HEK293 (cell line): ENCODE results near the gene CCM2.

Source experiments
- CTCF ChIA-PET: fragments of 350-600 bp; formaldehyde crosslinking; extraction: SDS; loops from one replicate; lab custom pipeline; 2021; ENCODE audit warnings: antibody characterized with exemption; lab: Yijun Ruan, JAX
- POLR2A ChIA-PET: fragments of 300-600 bp; formaldehyde crosslinking; extraction: SDS; loops from one replicate; lab custom pipeline; 2020; ENCODE audit warnings: antibody characterized with exemption, inconsistent platforms; lab: Yijun Ruan, JAX
- H3K27ac ChIP-seq: fragments of 200-500 bp; sonication (Bioruptor generic); 2 replicates; pipeline ENCODE4 v1.5.1; 2014; ENCODE audit warnings: low read depth, low read length, control low read depth, inconsistent platforms; ENCODE audit errors: extremely low read depth
- H3K36me3 ChIP-seq, 2 experiments: fragments of 200-500 bp in 1 of 2; sonication (Bioruptor generic) in 1 of 2; 1 replicate in 1 of 2; 2 replicates in 1 of 2; pipeline ENCODE4 v1.5.1; 2014 to 2017; ENCODE audit warnings: inconsistent platforms in 2 of 2, low read length in 2 of 2; ENCODE audit not compliant: control insufficient read depth in 2 of 2, insufficient read depth in 1 of 2
- H3K4me1 ChIP-seq: fragments of 200-500 bp; sonication (Bioruptor generic); 2 replicates; pipeline ENCODE4 v1.5.1; 2014; ENCODE audit warnings: mild to moderate bottlenecking, low read length, inconsistent platforms; ENCODE audit not compliant: control insufficient read depth, insufficient read depth
- H3K4me3 ChIP-seq: 2 replicates; pipeline ENCODE4 v1.5.1; 2011; ENCODE audit warnings: low read depth, mild to moderate bottlenecking, control low read depth, low read length, moderate library complexity
- H3K9me3 ChIP-seq: fragments of 200-500 bp; sonication (Bioruptor generic); 2 replicates; pipeline ENCODE4 v1.5.1; 2014; ENCODE audit warnings: low read depth, low read length, inconsistent platforms; ENCODE audit not compliant: control insufficient read depth, insufficient read depth
- MYNN ChIP-seq: fragments of 450-650 bp; formaldehyde crosslinking; IDR thresholded peaks from 2 replicates; pipeline ENCODE4 v1.5.1; 2016; ENCODE audit warnings: missing biosample characterization, missing genetic modification characterization, borderline replicate concordance
- ZNF175 ChIP-seq: fragments of 450-650 bp; formaldehyde crosslinking; IDR thresholded peaks from 2 replicates; pipeline ENCODE4 v1.5.1; 2016; ENCODE audit warnings: missing biosample characterization, missing genetic modification characterization
- ZNF223 ChIP-seq: fragments of 450-650 bp; formaldehyde crosslinking; IDR thresholded peaks from 2 replicates; pipeline ENCODE4 v1.5.1; 2016; ENCODE audit warnings: missing biosample characterization, missing genetic modification characterization
- ZNF311 ChIP-seq: fragments of 450-650 bp; formaldehyde crosslinking; IDR thresholded peaks from 2 replicates; pipeline ENCODE4 v1.5.1; 2017; ENCODE audit warnings: missing biosample characterization, missing genetic modification characterization, borderline replicate concordance
- ZNF350 ChIP-seq: fragments of 450-650 bp; formaldehyde crosslinking; IDR thresholded peaks from 2 replicates; pipeline ENCODE4 v1.5.0; 2017; ENCODE audit warnings: missing biosample characterization, mild to moderate bottlenecking, missing genetic modification characterization
- ZNF391 ChIP-seq: fragments of 450-650 bp; formaldehyde crosslinking; IDR thresholded peaks from 2 replicates; pipeline ENCODE4 v1.5.1; 2016; ENCODE audit warnings: low read depth, missing biosample characterization, missing genetic modification characterization, borderline replicate concordance
- ZNF404 ChIP-seq: fragments of 450-650 bp; formaldehyde crosslinking; IDR thresholded peaks from 2 replicates; pipeline ENCODE4 v1.5.1; 2017; ENCODE audit warnings: missing biosample characterization, missing genetic modification characterization
- ZNF426 ChIP-seq: fragments of 450-650 bp; formaldehyde crosslinking; IDR thresholded peaks from 2 replicates; pipeline ENCODE4 v1.5.1; 2017; ENCODE audit warnings: missing biosample characterization, missing genetic modification characterization, mild to moderate bottlenecking, inconsistent platforms, moderate library complexity
- ZNF510 ChIP-seq: fragments of 450-650 bp; formaldehyde crosslinking; IDR thresholded peaks from 2 replicates; pipeline ENCODE4 v1.5.1; 2018; ENCODE audit warnings: mild to moderate bottlenecking, missing genetic modification characterization, missing biosample characterization; ENCODE audit not compliant: insufficient replicate concordance
- ZNF658 ChIP-seq: fragments of 450-650 bp; formaldehyde crosslinking; IDR thresholded peaks from 2 replicates; pipeline ENCODE4; 2016; ENCODE audit warnings: missing biosample characterization, missing genetic modification characterization
- ZNF660 ChIP-seq: fragments of 450-650 bp; IDR thresholded peaks from 2 replicates; pipeline ENCODE4 v1.5.1; 2018; ENCODE audit warnings: missing biosample characterization, mild to moderate bottlenecking, missing genetic modification characterization
- ZNF776 ChIP-seq: fragments of 450-650 bp; formaldehyde crosslinking; IDR thresholded peaks from 2 replicates; pipeline ENCODE4 v1.5.0; 2017; ENCODE audit warnings: missing biosample characterization, missing genetic modification characterization, borderline replicate concordance
- ZNF830 ChIP-seq: fragments of 450-650 bp; IDR thresholded peaks from 2 replicates; pipeline ENCODE4 v1.5.0; 2018; ENCODE audit warnings: missing biosample characterization, missing genetic modification characterization, low read depth, mild to moderate bottlenecking, moderate library complexity
- TF ChIP-seq, protein P1 (sequence below): fragments of 450-650 bp; formaldehyde crosslinking; IDR thresholded peaks from 2 replicates; pipeline ENCODE4 v1.5.1; 2016; ENCODE audit warnings: missing biosample characterization, missing genetic modification characterization
- TF ChIP-seq, protein P2 (sequence below): fragments of 450-650 bp; formaldehyde crosslinking; IDR thresholded peaks from 2 replicates; pipeline ENCODE4 v1.5.1; 2016; ENCODE audit warnings: missing biosample characterization, missing genetic modification characterization, borderline replicate concordance
- TF ChIP-seq, protein P3 (sequence below): fragments of 450-650 bp; formaldehyde crosslinking; IDR thresholded peaks from 2 replicates; pipeline ENCODE4 v1.5.1; 2016; ENCODE audit warnings: missing biosample characterization, missing genetic modification characterization
- TF ChIP-seq, protein P4 (sequence below): fragments of 450-650 bp; formaldehyde crosslinking; IDR thresholded peaks from 2 replicates; pipeline ENCODE4 v1.5.1; 2017; ENCODE audit warnings: missing biosample characterization, missing genetic modification characterization
- TF ChIP-seq, protein P5 (sequence below): fragments of 450-650 bp; formaldehyde crosslinking; IDR thresholded peaks from 2 replicates; pipeline ENCODE4 v1.5.1; 2016; ENCODE audit warnings: missing biosample characterization, missing genetic modification characterization

The CCM2 gene

DNA sequence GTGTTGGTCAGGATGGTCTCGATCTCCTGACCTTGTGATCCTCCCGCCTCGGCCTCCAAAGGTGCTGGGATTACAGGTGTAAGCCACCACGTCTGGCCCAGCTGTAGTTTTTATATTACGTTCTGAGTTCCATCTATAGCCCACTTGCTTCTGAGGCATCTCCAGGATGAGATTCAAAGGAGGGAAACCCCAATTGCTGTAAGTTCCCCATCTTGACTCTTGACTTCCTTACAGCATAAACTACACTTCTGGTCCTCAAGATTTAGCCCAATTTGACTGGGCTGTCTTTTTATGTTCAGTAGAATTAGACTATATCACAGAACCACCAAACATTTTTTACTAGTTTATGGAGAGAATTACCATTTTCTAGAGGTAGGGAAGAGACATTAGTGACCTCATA is 44.3 kb downstream of the CCM2 start (continued):
- TF ChIP-seq ZNF350 (tag by site-specific recombination), result no peak
- no peak for TF ChIP-seq ZNF175 (tag by site-specific recombination)
- TF ChIP-seq ZNF311 (tag by site-specific recombination), result no peak
- TF ChIP-seq ZNF830 (tag by site-specific recombination), result no peak
- TF ChIP-seq ZNF223 (tag by site-specific recombination), result no peak

DNA sequence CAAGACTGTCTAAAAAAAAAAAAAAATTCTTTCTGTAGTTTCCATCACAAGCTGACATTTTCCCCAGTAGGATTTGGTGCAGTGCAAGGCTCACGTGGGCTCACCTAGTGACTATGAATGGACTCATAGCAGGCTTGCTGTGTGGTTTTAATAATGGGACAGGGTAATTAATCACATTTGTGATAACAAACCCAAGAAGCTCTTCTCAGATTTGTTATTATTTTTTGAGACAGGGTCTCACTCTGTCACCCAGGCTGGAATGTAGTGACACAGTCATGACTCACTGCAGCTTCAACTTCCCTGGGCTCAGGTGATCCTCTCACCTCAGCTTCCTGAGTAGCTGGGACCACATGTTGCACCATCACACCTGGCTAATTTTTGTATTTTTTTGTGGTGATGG is 48.7 kb downstream of the CCM2 start:
- ChIA-PET POLR2A (no interaction called here), CTCF (interaction anchor here (0.6 kb wide), 1 partner anchor 250 kb away, joined by 6 read pairs; no protein-coding TSS in a partner anchor)
- H3K27ac ChIP-seq, result no peak overlapping the region
- no peaks in the 10 kb centered on the region for H3K4me1 ChIP-seq
- TF ChIP-seq ZNF404 (tag by site-specific recombination) (no peak), ZNF426 (tag by site-specific recombination) (no peak), ZNF660 (tag by site-specific recombination) (no peak), ZNF658 (tag by site-specific recombination) (no peak)
- TF ChIP-seq, protein P1, sequence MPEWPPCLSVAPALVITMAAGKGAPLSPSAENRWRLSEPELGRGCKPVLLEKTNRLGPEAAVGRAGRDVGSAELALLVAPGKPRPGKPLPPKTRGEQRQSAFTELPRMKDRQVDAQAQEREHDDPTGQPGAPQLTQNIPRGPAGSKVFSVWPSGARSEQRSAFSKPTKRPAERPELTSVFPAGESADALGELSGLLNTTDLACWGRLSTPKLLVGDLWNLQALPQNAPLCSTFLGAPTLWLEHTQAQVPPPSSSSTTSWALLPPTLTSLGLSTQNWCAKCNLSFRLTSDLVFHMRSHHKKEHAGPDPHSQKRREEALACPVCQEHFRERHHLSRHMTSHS (tag by site-specific recombination), result no peak
- TF ChIP-seq, protein P2, sequence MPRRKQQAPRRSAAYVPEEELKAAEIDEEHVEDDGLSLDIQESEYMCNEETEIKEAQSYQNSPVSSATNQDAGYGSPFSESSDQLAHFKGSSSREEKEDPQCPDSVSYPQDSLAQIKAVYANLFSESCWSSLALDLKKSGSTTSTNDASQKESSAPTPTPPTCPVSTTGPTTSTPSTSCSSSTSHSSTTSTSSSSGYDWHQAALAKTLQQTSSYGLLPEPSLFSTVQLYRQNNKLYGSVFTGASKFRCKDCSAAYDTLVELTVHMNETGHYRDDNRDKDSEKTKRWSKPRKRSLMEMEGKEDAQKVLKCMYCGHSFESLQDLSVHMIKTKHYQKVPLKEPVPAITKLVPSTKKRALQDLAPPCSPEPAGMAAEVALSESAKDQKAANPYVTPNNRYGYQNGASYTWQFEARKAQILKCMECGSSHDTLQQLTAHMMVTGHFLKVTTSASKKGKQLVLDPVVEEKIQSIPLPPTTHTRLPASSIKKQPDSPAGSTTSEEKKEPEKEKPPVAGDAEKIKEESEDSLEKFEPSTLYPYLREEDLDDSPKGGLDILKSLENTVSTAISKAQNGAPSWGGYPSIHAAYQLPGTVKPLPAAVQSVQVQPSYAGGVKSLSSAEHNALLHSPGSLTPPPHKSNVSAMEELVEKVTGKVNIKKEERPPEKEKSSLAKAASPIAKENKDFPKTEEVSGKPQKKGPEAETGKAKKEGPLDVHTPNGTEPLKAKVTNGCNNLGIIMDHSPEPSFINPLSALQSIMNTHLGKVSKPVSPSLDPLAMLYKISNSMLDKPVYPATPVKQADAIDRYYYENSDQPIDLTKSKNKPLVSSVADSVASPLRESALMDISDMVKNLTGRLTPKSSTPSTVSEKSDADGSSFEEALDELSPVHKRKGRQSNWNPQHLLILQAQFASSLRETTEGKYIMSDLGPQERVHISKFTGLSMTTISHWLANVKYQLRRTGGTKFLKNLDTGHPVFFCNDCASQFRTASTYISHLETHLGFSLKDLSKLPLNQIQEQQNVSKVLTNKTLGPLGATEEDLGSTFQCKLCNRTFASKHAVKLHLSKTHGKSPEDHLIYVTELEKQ (tag by site-specific recombination), result no peak
- TF ChIP-seq, protein P3, sequence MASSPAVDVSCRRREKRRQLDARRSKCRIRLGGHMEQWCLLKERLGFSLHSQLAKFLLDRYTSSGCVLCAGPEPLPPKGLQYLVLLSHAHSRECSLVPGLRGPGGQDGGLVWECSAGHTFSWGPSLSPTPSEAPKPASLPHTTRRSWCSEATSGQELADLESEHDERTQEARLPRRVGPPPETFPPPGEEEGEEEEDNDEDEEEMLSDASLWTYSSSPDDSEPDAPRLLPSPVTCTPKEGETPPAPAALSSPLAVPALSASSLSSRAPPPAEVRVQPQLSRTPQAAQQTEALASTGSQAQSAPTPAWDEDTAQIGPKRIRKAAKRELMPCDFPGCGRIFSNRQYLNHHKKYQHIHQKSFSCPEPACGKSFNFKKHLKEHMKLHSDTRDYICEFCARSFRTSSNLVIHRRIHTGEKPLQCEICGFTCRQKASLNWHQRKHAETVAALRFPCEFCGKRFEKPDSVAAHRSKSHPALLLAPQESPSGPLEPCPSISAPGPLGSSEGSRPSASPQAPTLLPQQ, result no peak
- peaks cover 3% of the 10 kb centered on the region in 2 experiments for H3K36me3 ChIP-seq
- H3K9me3 ChIP-seq, result no peaks in the 10 kb centered on the region
- no peak overlapping the region for H3K4me3 ChIP-seq

DNA sequence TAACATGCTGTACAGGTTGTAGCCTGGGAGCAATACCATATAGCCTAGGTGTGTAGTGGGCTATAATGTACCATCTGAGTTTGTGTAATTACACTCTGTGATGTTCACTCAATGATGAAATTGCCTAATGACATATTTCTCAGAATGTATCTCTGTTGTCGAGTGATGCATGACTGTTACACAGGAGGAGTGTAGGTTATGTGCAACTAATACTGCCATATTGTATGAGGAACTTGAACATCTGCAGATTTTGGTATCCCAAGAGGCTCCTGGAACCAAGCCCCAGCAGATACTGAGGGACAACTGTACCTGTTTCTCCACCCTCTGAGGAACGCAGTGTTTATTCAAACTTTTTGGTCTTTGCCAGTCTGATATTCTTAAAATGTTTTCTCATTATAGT is 50.2 kb downstream of the CCM2 start:
- CTCF ChIA-PET, result interaction anchor here (0.5 kb wide), 1 partner anchor 868 kb away, joined by 4 read pairs; no protein-coding TSS in a partner anchor
- POLR2A ChIA-PET, result no interaction called here
- Histone ChIP-seq H3K9me3 (no peaks in the 10 kb centered on the region), H3K27ac (no peak overlapping the region), H3K4me3 (no peak overlapping the region), H3K36me3 (peaks cover 3% of the 10 kb centered on the region in 2 experiments), H3K4me1 (no peaks in the 10 kb centered on the region)
- TF ChIP-seq, protein P4, sequence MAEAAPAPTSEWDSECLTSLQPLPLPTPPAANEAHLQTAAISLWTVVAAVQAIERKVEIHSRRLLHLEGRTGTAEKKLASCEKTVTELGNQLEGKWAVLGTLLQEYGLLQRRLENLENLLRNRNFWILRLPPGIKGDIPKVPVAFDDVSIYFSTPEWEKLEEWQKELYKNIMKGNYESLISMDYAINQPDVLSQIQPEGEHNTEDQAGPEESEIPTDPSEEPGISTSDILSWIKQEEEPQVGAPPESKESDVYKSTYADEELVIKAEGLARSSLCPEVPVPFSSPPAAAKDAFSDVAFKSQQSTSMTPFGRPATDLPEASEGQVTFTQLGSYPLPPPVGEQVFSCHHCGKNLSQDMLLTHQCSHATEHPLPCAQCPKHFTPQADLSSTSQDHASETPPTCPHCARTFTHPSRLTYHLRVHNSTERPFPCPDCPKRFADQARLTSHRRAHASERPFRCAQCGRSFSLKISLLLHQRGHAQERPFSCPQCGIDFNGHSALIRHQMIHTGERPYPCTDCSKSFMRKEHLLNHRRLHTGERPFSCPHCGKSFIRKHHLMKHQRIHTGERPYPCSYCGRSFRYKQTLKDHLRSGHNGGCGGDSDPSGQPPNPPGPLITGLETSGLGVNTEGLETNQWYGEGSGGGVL (tag by site-specific recombination), result no peak
- no peak for TF ChIP-seq MYNN
- TF ChIP-seq ZNF776 (tag by site-specific recombination), result no peak
- TF ChIP-seq ZNF175 (tag by site-specific recombination), result no peak
- TF ChIP-seq, protein P5, sequence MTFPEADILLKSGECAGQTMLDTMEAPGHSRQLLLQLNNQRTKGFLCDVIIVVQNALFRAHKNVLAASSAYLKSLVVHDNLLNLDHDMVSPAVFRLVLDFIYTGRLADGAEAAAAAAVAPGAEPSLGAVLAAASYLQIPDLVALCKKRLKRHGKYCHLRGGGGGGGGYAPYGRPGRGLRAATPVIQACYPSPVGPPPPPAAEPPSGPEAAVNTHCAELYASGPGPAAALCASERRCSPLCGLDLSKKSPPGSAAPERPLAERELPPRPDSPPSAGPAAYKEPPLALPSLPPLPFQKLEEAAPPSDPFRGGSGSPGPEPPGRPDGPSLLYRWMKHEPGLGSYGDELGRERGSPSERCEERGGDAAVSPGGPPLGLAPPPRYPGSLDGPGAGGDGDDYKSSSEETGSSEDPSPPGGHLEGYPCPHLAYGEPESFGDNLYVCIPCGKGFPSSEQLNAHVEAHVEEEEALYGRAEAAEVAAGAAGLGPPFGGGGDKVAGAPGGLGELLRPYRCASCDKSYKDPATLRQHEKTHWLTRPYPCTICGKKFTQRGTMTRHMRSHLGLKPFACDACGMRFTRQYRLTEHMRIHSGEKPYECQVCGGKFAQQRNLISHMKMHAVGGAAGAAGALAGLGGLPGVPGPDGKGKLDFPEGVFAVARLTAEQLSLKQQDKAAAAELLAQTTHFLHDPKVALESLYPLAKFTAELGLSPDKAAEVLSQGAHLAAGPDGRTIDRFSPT (tag by site-specific recombination), result no peak
- no peak for TF ChIP-seq ZNF510
- TF ChIP-seq ZNF391, result no peak
